DMS 273 (cell line): ENCODE measurements around the gene VWA3A.
"Not testable (repeated sequence)": the region's sequence is repeated elsewhere in the genome, so short reads cannot be mapped to it uniquely, and the experiment has no call there.

Experiments used
- DNase-seq: peaks from one replicate; lab custom pipeline; 2025; ENCODE audit not compliant: unreplicated experiment; lab: John Stamatoyannopoulos, UW

The VWA3A gene

DNA sequence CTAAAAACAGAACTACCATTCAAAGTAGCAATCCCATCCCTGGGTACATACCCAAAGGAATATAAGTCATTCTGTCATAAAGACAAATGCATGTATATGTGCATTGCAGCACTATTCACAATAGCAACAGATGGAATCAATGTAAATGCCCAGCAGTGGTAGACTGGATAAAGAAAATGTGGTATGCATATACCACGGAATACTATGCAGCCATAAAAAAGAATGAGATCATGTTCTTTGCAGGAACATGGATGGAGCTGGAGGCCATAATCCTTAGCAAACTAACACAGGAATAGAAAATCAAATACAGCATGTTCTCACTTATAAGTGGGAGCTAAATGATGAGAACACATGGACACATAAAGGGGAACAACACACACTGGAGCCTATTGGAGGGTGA lies 36.2 kb downstream of the VWA3A start:
- DNase-seq, result not testable (repeated sequence)

DNA sequence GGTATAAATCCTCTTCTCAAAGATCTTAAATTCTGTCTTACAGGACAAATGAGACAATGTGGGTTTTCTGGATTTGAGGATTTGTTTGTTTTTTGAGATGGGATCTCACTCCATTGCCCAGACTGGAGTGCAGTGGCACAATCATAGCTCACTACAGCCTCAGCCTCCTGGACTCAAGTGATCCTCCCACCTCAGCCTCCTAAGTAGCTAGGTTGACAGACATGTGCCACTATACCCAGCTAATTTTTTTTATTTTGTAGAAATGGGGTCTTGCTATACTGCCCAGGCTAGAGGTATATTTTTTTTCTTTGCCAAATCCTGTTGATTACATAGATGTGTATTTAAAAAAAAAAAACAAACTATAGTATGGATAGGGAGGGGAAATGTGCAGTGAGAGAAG lies 38.2 kb downstream of the VWA3A start:
- no peak for DNase-seq

DNA sequence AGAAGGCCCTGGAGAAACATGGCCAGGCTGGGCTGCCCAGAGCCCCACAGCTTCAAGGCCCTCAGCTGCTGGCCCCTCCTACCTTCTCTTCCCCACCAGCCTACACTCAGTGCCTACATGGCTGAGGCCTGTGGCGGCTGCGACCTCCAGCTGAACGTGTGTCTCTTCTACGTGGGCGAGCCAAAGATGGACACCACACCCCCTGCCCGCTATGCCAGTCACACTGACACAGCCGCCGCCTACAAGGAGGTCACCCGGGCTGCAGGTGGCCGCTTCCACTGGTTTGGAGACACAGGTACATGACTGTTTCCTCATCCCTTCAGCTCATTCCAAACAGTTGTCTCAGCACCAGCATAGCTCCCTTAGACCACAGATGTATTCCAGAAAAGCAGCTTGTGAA lies 40.5 kb downstream of the VWA3A start:
- DNase-seq, result no peak

DNA sequence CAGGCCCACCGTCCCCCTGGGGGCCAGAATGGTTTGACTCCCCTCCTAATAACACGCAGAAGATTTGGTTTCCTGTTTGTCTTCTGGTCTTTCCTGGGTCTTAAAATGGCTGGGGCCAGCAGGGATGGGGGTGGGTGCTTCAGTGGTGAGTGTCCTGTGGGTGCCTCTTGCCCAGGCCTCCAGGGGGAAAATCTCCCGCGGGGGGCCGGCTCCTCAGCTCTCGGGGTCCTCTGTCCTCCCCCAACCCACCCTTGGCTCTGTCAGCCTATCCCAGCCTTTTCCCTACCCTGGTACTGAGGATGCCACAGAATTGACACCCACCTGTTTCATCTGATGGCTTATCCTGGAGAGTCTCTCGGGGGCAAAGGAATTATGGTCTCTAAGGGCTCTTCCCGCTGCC lies 46.1 kb downstream of the VWA3A start:
- no peak for DNase-seq

DNA sequence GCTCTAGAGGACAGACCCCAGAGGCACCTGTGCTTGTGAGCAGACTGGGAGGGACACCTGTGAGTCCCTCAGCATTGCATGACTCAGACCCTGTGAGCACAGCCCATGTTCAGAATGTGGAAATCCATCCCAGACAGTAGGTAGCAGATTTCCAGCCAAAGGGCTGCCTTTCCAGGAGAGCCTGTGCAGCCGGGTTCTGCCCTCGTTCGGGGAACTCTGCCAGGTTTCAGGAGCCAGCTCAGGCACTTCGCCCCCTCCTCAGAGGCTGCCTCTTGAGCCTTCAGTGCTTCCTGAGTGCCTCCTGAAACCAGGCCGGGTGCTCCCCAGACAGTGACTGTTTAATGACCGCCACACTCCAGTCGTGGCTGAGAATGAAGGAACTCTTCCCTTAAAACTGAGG lies 46.7 kb downstream of the VWA3A start:
- DNase-seq, result no peak

DNA sequence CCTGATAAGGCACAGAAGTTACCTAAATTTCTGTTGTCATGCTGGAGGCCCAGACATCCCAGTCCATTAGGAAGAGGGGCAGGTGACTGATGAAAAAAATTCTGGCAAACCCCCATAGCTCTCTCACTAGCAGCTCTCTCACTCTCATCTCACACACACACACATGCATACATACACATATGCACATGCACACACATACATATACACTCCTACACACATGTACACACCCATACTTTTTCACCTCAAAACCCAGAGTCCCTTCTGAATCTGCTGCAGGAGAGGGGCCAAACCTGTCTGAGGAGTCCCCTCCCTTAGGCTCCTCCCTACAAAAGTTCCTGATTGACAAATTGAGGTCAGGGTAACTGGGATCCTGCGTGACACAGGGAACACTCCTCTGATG lies 47.4 kb downstream of the VWA3A start:
- no peak for DNase-seq

DNA sequence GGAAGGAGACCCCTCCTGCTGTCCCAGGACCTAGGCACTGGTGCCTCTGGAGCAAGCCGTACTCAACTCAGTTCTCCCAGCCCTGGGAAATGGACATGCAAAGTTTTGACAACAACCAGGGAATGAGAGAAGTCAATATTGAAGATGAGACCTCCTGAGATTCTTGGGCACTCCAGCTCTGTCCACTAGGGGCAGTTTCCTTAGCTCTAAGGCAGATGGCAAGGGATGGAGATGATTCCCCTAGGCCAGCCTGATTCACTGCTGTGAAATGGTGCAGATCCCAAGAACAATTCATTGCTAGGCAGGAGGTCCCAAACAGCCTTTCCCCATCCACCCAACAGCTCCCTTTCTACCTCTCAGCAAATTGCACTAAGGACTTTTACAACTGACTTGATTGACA lies 49.4 kb downstream of the VWA3A start:
- peak; percentile 71 for DNase-seq

DNA sequence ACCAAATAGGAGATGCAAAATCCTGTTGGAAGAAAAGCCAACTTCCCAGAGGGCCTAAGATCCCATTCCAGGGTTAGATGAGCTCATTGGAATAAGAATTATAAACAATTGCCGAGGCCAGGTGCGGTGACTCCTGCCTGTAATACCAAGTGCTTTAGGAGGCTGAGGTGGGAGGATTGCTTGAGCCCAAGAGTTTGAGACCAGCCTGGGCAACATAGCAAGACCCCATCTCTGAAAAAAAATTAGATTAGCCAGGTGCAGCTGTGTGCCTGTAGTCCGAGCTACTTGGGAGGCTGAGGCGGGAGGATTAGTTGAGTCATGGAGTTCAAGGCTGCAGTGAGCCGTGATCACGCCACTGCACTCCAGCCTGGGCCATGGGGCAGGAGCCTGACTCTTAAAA lies 52.2 kb downstream of the VWA3A start:
- DNase-seq, result no peak

DNA sequence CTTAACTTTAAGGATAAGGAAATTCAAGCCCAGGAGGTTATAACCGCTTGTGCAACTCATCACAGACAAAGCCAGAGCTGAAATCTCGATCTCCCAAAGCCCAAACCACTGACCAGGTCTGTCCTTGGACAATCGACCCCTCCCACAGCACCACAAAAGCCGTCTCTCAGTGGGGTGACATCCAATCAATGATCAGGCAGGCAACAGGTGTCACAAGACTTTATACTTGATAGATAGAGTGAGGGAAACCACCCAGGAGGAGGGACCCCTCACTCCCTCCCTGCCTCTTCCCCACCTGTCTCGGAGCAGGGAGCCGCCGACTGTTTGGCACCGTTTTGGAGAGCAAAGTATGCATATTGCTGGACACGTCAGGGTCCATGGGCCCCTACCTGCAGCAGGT lies 55.5 kb downstream of the VWA3A start:
- no peak for DNase-seq

DNA sequence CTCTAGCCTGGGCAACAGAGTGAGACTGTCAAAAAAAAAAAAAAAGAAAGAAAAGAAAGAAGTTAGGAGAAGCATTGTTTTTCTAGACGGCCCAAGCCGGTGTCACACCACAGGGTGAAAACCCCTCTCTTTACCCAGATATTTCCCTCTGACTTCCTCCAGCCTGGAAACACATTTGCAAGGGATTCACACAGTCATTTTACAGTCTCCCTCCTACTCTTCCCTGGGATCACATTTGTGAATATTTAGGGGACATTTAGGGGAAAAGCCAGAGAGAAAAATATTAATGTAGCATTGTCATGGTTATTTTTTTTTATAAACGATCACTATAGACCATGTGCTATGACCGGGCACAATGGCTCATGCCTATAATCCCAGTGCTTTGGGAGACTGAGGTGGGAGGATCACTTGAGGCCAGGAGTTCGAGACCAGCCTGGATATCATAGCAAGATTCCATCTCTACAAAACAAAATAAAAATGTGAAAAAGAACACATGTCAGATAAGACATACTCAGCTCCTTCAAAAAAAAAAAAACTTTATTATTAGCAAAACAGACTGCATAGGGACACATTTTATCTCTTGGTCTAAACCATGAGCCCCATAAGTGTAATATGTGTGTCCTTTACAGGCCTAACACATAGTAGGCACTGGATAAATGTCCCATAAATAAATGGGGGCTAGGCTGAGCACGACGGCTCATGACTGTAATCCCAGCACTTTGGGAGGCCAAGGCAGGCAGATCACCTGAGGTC lies 59.1 kb downstream of the VWA3A start:
- DNase-seq, result no peak

DNA sequence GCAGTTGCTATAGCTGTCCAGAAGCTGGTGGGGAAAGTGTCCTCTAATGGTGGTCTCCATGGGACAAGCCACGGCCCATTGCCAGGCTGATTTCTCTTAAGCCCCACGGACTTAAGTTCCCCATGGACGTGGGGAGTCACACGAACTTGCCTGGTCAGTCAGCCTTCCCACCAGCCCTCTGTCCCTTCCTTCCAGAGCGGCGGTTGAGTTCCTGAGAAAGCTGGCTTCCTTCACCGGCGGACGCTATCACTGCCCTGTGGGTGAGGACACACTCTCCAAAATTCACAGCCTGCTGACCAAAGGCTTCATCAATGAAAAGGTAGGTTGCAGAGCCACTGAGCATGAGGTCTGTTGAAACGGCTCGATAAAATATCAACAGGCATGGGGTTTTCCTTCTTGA lies 60.0 kb downstream of the VWA3A start:
- DNase-seq, result no peak

DNA sequence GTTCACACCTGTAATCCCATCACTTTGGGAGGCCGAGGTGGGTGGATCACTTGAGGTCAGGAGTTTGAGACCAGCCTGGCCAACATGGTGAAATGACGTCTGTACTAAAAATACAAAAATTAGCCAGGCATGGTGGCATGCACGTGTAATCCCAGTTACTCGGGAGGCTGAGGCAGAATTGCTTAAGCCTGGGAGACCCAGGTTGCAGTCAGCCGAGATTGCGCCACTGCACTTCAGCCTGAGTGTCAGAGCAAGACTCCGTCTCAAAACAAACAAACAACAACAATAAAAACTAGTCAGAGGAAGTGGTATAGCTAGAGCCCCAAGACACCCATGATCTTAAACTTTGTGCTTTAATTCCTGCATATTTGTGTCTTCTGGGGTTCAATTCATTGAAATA lies 60.7 kb downstream of the VWA3A start:
- not testable (repeated sequence) for DNase-seq

DNA sequence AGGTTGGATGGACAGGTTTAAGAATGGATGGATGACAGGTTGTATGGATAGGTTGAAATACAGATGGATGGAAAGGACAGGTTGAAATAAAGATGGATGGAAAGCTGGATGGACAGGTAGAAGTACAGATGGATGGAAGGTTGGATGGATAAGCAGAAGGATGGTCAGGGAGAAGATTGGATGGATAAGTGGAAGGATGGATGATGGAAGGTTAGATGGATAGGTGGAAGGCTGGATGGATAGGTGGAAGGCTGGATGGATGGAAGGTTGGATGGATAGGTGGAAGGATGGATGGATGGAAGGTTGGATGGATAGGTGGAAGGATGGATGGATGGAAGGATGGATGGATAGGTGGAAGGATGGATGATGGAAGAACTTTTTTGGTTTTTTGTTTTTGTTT lies 69.1 kb downstream of the VWA3A start:
- no peak for DNase-seq

DNA sequence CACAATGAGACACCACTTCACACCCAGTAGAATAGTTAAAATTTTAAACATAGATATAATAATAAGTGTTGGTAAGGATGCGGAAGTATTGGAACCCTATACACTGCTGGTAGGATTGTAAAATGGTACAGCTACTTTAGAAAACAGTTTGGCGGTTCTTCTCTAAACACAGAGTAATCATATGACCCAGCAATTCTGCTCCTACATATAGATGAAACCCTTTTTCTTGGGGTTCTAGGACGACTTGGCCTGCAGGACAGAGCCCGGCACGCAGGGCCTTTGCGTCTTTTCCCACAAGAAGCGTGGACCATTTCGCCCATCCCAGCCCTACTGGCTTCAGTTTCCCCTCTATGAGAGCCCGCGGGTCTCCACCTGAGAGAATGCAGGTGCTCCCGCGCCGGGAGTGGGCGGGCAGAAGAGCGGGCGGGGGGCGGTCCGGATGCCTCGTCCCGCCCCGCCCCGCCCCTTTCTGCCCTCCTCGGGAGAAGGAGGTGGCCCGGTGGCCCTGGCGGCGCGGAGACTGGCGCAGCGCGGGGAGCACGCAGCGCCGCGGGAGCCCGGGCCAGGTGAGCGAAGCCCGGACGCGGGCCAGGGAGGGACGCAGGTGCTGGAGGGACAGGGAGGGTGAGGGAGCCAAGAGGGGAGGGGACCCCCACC lies 69.8 kb downstream of the VWA3A start, which contains the start of gene SDR42E2:
Gene SDR42E2, plus strand, starts transcription at position 508 of the 657 bp plus-strand sequence. CDS start 3,077 bp downstream, outside the sequence.
- peak; percentile 32 for DNase-seq

DNA sequence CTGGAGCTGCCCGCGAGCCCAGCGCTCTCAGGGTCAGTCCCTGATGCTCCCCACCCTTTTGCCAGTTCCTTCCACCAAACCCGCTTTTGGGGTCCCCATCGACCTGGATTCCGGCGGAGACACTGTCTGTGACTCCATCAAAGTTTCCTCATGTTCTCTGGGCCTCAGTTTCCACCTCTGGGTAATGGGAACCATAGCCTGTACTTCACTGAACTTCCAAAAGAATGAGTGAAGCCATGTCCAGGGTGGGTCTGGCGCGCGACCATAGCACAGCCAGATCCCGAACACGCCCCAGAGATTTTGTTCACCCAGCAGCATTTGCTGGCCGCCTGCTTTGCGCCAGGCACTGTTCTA lies 70.3 kb downstream of the VWA3A start:
- no peak for DNase-seq

DNA sequence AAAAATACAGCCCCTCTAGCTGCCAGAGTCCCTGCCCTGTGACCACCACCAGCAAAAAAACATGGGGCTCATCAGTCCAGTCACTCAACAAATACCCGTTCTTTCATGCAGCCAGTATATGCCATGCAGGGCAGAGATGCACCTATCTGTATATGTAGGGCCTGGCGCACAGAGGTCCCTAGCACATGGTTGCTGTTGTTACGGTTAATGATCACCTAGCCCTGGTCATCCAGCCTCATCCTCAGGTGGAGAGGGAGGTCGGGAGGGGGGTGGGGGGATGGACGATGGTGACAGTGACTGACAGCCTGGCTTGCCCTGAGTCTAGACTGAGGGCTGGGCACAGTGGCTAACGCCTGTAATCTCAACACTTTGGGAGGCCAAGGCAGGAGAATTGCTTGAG lies 71.5 kb downstream of the VWA3A start:
- DNase-seq, result no peak

DNA sequence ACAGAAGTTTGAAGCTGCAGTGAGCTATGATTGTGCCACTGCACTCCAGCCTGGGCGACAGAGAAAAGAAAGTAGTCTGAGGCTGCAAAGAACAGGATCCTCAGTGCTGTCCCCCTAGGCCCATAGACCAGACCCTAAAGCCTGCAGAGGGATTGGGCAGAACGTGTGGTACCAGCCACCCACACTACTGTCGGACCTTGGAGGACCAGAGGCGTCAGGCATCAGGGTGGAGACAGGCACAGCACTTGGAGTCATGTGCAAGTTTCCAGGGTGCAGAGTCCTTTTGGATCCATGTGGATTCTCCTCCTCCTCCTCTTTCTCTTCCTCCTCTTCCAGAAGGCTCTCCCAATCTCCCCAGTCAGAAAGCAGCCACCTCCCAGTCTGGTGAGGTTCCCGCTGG lies 72.1 kb downstream of the VWA3A start:
- DNase-seq, result no peak

DNA sequence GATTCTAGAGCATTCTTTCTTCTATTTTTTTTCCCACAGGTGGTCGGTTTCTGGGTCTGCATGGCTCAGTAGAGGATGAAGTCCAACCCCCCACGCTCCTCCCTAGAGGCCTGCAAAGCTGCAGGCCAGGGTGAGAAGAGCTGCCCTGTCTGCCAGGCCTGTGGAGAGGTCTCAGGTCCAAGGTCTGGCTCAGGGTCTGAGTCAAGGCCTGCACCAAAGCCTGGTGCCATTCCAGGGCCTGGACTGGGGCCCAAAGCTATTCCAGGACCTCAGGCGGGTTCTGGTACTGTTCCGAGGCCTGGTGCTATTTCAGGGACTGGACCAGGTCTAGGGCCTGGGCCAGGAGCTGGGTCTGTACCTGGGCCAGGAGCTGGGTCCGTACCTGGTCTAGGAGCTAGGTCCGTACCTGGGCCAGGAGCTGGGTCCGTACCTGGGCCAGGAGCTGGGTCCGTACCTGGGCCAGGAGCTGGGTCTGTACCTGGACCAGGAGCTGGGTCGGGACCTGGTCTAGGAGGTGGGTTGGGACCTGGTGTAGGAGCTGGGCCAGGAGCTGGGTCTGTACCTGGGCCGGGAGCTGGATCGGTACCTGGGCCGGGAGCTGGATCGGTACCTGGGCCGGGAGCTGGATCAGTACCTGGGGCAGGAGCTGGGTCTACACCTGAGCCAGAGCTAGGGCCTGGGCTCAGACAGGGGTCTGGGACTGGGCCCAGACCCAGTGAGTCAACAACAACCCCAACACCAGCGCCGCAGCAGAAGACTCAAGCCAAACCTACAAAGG lies 73.4 kb downstream of the VWA3A start:
- DNase-seq, result no peak

DNA sequence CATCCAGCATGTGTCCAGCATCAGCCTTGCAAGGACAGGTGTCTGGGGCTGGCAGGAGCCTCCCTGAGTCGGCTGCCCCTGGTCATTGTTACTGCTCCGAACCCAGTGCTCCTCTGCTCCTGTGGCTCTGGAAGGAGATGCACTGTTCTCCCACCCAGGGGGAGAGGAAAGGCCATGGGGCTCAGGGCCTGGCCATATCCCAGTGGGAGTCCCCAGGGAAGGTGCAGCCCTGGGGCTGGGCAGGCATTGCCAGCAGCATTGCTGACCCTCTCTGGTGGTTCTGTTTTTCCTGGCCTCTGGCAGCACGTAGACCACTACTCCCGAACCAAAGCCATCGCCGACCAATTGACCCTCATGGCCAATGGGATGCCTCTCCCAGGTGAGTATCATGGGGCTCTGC lies 79.6 kb downstream of the VWA3A start:
- no peak for DNase-seq

DNA sequence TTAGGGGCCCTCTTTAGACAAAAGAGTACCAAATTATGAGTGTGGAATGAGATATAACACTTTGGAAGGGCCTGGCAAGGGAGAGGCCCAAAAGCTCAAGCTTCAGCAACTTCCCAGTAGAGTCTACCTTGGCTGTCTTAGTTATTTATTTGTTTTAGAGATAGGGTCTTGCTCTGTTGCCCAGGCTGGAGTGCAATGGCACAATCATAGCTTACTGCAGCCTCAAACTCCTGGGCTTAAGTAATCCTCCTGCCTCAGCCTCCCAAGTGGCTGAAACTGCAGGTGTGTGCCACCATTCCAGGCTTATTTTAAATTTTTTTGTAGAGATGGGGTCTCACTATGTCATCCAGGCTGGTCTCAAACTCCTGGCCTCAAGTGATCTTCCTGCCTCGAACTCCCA lies 80.3 kb downstream of the VWA3A start:
- not testable (repeated sequence) for DNase-seq

DNA sequence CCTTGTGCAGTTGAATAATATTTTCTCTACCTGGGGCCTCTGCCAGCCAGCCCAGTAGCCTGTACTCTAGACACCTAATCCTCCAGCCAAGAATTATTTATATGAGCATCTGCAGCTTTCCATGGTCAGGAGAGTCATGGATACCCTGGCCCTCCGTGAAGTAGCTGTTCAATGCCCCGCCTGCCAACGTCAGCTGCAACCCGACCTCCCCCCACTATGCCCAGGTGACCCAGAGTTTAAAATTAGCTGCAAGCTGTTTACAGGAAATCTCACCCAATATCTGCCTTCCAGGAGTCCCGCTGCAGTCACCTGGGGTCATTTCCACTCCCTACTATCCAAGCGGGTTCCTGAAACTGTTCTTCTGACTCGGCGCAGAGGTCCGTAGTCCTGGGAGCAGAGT lies 82.3 kb downstream of the VWA3A start:
- no peak for DNase-seq
